Activated CD4-positive, alpha-beta T cell treated with anti-CD3 and anti-CD28 coated beads for 1 hour (primary cell): ENCODE measurements around the gene SNX21.
"Not testable (repeated sequence)": the region's sequence is repeated elsewhere in the genome, so short reads cannot be mapped to it uniquely, and the experiment has no call there.

Experiments used
- DNase-seq: peaks from one replicate; pipeline ENCODE4 v3.0.0-alpha.2; 2020

SNX21 gene

DNA sequence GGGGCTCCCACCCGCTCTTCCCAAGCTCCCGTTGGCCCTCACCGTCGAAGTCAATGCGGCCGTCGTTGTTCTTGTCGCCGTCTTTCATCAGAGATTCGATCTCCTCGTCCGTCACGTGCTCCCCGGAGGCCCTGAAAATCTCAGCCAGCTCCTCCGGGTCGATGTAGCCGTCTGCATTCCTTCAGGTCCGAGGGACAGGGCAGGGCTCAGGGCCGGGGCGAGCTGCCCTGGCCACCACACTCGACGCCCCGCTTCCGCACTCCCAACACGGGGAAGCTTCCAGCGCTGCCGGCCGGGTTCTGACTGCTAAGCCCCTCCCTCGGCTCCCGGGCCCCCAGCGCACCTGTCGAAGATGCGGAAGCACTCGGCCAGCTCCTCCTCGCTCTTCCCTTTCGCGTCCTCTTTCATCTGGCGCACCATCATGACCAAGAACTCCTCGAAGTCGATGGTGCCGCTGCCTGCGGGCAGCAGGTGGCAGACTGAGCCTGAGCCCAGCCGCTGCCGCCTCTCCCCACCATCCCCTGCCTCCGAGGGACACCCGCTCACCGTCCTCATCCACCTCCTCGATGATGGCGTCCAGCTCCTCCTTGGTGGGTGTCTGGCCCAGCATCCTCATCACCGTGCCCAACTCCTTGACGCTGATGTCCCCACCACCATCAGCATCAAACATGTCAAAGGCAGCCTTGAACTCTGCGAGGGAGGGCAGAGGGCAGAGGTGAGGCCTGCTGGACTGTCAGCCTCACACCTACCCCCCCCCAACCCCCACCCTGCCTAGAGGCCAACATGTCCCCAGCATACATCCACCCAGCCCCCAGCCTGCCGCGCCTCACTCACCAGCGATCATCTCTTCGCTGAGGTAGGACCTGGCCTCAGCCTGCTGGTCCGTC lies 9.4 kb upstream of the SNX21 start:
- DNase-seq: peak; percentile 26

DNA sequence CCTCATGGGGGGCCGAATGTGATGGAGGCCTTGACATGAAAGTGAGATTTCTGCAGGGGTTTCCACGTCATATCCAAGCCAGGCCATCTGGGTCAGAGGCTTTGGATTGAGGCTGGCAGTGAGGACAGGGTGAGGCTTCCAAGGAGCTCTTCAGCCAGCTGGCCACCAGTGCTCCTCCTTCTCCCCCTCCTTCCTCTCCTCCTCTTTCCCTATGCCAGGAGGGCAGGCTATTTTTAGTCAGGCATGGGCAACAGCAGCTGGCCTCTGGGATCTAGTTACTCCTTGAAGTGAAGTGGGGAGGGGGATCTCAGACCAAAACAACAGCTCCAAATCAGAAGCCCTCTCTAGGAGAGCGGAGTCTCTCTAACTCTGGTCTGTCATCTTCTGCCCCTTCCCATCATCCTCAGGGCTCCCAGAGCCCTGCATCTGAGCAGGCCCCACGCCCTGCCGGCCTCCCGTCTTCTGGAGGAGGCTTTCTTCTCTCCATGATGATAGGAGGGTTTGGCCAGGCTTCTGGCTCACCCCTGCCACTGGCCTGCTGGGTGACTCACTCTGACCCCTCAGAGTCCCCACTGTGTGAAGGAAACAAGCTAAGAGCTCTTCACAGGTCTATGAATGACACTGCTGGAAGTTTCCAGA lies 7.1 kb upstream of the SNX21 start:
- no peak for DNase-seq

DNA sequence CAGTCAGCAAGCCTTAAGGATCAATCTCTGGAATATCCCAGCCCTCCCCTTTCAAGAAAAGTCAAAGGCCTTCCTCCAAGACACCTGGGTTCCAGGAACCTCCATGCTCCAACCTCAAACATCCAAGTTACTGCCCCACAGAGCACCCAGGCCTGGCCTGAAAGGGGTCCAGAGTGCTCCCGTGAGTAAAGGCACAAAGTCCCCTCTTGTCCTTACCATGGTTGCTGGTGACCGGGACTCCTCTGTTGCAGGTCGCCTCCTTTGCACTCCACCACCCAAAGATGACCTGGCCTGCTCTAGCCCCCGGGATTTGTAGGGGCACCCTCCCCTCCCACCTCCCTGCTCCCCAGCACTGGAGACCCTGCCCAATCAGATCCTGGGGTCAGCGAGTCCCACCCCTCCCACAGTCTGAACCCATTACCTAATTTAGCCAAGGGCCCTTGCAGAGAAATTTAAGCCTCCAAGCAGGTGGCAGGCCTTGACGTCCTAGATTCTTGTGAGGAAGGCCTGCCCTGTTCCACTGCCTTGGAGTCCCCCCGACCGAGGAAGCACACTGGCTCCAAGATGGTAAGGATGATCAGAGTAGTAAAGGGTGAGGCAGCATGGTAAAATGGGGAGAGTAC lies 6.5 kb upstream of the SNX21 start, which contains the start of gene TNNC2:
Gene TNNC2 (minus strand): TSS at position 283 of the 623 bp plus-strand sequence. CDS start 64 bp downstream, at position 219.
- no peak for DNase-seq

DNA sequence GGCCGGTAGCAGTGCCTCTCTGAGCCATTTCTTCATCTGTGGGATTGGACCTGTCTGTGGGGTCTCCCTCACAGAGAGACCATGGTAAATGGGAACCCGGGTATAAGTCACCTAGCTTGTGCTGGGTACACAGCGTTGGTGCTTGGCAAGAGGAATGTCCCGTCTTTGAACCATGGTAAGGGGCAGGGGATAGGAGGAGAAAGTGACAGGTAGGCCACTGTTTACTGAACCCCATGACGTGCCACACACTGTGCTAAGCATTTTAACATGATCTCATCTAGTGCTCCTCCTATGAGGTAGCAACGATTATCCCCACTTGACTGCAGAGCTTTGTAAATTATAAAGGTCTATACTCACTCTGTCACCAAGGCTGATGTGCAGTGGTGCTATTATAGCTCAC lies 5.9 kb upstream of the SNX21 start:
- no peak for DNase-seq

DNA sequence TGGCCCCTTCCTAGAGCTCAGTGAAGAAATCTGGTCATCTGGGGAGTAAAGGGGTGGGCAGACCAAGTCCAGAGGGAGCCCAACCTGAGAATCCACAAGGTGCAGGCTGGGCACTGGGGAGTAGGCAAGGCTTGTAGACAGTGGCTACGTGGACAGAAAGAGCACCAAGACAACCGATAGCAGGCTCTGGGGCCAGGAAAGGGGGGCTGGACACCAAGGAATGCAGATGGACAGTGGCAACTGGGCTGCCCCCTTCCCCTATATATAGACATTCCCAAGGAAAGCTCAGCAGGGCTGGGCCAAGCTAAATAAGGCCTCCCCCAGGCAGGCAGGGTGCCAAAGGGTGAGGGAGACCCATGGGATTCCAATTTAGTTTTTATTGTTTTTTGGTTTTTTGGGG lies 5.0 kb upstream of the SNX21 start:
- no peak for DNase-seq

DNA sequence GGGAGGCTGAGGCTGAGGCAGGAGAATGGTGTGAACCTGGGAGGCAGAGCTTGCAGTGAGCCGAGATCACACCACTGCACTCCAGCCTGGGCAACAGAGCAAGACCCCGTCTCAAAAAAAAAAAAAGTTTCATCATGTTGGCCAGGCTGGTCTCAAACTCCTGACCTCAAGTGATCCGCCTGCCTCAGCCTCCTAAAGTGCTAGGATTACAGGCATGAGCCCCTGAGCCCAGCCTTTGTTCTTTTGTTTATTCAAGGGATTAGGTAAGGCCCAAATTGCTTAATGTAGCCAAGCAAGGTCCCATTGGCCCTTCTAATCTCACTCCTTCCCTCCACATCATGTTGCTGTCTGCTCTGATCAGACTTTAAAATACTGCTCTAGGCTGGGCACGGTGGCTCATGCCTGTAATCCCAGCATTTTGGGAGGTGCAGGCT lies 3.9 kb upstream of the SNX21 start:
- DNase-seq: not testable (repeated sequence)

DNA sequence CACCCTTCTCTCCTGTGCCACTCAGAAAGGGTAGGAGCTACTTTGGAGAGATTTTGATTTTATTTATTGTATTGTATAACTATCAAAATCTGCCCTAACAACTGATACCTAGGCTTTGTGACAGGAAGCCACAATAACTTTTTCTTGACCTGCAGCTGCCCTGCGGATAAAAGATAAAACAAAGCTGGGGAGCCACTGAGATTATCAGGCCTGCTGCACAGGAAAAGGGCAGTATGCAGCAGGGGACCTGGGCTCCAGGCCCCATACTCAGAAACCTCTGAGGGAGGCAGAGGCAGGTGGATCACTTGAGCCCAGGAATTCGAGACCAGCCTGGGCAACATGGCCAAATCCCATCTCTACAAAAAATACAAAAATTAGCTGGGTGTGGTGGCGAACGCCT lies 980 bp upstream of the SNX21 start:
- DNase-seq: no peak

DNA sequence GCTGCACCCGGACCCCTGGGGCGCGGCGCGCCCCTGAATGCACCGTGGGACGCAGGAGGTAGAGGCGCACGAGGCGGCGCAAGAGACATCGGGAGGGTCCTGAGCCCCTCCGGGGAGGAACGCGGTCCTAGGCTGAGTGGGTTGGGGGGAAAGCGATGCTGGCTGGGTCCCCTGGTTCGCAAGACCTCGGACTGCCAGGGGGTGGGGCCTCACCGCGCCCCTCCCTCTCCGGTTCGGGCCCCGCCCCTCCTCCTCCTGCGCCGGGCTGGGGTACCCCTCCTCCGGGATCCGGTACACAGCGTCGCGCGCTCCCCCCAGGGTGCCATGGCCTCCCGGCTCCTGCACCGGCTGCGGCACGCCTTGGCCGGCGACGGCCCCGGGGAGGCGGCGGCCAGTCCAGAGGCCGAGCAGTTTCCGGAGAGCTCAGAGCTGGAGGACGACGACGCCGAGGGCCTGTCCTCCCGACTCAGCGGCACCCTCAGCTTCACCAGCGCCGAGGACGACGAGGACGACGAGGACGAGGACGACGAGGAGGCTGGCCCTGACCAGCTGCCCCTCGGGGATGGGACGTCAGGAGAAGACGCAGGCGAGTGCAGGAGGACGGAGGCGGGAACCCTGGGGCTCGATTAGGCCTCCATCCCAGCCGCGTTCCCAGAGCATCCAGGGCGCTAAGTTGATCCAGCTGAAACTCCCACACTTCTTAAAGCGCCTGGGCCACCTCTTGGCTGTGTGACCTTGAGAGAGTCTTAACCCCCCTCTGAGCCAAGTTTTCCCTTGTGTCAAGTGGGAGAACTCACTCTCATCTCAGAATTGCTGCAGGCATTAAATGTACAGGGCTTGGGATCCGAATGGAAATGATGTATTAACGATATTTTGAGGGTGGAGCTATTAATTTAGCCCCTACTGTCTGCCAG lies 541 bp downstream of the SNX21 start:
- DNase-seq: peak; percentile 18

DNA sequence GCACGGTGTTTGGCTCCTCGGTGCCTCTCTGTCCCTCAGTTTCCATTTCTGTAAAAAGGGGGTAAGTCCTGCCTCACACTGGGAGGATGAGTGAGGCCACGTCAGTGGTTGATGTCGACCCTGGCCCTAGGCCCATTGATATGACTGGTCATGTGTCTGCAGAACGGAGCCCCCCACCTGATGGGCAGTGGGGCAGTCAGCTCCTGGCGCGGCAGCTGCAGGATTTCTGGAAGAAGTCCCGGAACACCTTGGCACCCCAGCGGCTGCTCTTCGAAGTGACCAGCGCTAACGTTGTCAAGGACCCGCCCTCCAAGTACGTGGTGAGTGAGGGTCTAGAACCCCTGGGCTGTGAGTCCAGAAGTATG lies 1.2 kb downstream of the SNX21 start:
- DNase-seq: no peak

DNA sequence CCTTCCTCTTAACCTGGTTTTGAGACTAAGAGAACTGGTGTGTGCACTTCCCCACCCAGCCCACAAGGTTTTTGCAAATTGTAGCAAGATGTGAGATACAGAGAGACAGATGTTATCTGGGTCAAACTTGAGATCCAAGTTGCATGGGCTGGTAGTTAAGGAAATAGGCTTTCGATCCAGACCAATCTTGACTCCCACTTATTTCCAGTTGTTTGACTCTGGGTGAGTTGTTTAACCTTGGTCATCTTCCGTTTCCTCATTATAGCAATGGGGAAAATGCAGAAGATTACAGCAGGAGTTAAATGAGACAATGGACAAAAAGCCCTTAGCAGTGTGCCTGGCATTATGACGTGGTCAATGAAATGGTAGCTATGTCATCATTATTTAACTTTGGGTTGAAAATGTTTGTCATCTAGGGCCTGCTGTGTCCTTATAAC lies 1.7 kb downstream of the SNX21 start:
- no peak for DNase-seq

DNA sequence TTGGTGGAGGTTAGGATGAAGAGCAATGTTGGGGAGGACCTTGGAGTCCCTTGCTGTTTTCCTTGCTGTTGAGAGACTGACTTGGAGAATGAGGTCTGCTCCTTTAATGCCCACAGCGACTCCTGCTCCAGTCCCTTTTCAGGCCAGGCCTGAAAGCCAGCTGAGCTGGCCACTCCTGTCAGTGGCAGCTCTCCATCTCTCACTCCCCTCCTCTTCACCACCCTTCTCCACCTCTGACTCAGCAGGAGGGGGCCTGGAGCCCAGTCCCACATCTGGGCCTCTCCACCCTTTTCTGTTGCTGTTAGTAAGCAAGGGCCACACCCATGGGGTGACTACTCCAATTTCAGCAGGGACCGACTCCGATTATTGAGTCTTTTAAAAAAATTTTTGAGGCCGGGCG lies 2.2 kb downstream of the SNX21 start:
- DNase-seq: no peak

DNA sequence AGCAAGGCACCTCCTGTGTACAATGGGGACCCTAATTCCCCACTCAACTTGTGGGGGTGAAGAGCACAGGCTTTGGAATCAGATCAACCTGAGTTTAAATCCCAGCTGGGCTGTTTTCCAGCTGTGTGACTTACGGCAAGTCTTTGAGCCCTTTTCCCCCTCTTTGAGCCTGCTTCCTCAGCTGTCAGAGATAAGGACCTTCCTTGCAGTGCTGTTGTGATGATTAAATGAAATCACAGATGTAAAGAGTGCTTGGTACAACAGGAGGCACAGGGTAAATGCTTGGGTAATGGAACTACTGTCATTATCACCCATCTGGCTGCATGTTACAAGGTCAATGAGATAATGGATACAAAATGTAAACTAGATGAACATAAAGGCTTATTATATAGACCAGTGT lies 3.2 kb downstream of the SNX21 start:
- no peak for DNase-seq

DNA sequence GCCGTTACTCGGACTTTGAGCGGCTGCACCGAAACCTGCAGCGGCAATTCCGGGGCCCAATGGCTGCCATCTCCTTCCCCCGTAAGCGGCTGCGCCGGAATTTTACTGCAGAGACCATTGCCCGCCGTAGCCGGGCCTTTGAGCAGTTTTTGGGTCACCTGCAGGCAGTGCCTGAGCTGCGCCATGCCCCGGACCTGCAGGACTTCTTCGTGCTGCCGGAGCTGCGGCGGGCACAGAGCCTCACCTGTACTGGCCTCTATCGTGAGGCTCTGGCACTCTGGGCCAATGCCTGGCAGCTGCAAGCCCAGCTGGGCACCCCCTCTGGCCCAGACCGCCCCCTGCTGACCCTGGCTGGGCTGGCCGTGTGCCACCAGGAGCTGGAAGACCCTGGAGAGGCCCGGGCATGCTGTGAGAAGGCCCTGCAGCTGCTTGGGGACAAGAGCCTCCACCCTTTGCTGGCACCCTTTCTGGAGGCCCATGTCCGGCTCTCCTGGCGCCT lies 7.2 kb downstream of the SNX21 start:
- DNase-seq: no peak

DNA sequence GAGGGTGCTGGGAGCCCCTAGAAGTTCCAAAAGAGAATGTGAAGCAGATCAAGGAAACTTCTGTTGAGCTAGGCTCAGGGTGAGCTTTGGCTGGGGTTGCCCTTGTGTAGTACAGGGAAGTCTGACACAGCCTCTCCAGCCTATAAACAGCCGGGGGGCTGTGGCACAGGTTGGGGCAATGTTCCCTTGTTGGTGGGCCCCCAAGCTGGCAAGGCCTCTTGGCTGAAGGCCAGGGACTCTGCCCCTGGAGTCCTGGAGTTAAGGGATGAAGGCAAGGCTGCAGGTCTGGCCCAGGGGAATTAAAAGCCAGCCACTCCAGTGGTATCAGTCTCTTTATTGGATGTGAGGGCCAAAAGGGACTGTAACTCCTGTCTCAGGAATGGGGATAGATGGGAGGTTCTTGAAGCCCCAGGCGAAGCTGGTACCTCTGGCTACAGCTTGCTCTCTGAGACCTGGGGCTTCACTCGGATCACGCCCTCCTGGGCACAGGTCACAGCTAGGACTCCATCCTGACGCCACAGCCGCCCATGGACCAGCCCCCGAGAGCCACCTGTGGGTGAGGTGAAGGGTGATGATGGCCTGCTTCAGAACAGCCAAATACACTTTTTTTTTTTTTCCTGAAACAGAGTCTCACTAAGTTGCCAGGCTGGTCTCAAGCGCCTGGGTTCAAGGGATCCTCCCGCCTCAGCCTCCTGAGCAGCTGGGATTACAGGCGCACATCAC lies 8.0 kb downstream of the SNX21 start:
- DNase-seq: no peak

DNA sequence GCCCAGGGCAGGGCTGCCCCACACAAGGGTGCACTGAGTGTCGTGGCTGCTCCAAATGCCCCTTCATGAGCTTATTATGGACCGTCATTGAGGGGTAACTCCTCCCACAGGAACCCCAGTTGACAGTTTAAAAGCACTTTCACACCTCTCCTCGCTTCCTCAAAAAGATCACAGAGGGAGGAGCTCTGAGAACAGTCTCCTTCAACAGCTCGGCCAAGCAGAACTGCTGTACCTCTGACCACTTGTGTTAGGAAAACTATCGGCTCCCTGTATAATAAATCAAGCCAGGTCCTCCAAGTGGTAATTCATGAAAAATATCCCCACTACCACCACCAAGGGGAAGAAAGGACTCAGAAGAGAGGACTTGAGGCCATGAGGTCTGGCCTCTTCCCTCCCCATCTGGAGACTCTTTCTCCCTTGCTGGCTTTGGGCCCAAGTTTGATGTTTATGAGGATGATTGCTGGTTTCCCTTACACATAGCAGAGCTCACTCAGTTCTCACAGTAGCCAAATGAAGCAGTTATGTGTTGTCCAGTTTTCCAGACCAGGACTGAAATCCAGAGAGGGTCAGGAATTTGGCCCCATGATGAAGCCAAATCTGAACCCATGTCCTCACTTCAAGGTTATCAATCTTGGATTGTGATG lies 8.7 kb downstream of the SNX21 start:
- no peak for DNase-seq

DNA sequence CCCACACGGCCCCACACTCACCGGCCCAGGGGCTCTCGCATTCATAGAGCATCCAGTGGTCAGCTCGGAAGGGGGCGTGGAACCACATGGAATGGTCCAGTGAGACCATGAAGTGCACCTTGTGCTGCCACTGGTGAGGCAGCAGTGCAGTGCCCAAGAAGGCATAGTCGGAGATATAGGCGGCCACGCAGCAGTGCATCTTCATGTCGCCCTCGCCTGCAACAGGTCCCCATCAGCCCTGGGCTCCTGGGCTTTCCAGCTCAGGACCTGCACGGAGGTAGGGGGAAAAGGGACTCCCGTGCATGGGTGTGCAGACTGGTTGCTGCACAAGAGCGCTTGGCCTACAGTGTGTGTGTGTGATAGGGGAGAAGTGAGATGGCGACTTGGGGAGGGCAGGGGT lies 9.9 kb downstream of the SNX21 start:
- no peak for DNase-seq

DNA sequence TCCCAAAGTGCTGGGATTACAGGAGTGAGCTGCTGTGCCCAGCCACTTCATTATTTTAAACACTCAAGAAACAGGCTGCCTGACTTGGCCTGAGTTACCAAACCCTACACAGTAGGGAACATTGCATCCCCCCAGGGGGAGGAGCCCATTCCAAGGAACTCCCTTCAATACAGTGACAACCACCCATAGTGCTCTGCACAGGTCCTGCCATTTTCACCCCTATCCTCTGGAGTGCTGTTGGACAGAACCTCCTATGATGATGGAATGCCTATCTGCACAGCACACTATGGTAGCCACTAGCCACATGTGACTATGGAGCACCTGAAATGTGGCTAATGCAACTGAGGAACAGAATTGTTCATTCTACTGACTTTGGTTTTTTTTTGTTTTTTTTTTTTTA lies 11.9 kb downstream of the SNX21 start:
- no peak for DNase-seq

DNA sequence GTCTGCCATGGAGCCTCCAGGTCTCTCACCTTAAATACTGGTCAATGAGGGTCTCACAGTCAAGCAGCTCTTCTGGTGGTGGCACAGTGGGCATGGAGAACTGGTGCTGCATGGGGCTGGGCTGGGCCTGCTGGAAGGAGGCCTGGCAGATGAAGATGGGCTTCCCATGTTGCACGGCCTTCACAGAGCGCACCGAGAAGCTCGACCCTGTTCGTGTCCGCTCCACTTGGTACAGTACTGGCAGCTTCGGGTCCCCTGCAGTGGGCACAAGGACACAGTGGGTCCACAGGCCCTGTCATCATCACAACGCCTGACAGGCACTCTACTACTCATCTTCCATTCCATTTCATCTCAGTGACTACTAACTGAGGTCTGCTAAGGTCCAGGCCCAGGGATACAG lies 14.8 kb downstream of the SNX21 start:
- no peak for DNase-seq

DNA sequence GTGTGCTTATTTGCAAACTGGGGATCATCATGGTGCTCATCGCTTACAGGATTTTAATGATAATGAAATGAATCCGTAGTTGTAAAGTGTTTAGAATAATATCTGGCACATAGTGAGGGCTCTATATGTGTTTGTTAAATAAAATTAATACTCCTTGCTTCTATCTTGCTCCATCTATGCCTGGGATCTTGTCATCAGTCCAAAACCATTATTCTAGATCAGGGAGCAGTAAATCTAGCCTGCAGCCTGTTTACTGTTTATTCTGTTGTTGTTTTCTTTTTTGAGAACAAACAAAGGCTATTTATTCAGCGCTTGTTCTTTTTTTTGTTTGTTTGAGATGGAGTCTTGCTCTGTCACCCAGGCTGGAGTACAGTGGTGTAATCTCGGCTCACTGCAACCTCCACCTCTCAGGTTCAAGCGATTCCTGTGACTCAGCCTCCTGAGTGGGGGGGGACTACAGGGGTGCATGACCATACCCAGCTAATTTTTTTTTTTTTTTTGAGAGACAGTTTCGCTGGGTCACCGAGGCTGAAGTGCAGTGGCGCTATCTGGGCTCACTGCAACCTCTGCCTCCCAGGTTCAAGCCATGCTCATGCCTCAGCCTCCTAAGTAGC lies 15.5 kb downstream of the SNX21 start:
- no peak for DNase-seq

DNA sequence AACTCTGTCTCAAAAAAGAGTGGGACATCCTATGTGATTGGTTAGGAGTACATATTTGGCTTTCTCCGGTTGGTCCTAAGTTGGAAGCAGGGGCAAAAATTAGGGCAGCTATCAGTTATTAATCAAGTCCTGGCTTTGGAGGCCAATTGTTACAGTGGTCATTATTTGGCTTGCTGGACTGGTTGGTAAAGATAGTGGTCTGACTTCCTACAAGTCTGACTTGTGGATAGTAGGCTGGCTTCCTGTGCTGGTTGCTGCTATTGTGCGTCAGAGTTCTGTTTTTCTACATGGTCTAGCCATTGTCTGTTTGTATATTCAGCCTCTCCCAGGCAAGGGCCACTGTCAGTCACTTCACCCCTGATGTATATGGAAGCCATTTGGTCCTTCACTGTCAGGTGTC lies 16.6 kb downstream of the SNX21 start:
- no peak for DNase-seq

DNA sequence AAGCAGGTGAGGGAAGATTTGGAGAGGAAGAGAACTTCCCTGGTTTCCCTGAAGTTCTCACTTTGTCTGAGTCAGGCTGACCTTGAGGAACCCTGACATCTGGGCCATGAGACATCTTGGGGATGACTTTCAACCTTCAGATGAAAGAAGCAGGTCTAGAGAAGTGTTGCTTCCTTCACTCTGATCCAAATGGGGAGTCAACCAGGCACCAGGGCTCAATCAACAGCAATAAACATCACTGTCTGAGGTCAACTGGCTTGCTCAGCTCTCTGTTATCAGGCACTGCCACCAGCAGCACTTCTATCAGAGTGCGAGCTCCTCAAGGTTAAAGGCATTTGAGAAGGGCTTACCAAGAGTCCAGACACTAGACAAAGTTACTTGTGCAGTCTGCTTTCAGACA lies 17.3 kb downstream of the SNX21 start:
- no peak for DNase-seq
